SU-DHL-6 (cell line): ENCODE measurements around the gene MCTS1.

Experiments
- H2AFZ ChIP-seq: fragments of 200-600 bp; sonication (generic); 2 replicates; pipeline ENCODE4 v1.6.1; 2014; ENCODE audit warnings: low read depth, mild to moderate bottlenecking, moderate library complexity, mixed read lengths, antibody characterized with exemption, low read length; ENCODE audit not compliant: severe bottlenecking
- H3F3A ChIP-seq: fragments of 200-600 bp; shearing (Covaris generic); 2 replicates; pipeline ENCODE4 v1.6.0; 2016; ENCODE audit warnings: antibody characterized with exemption, mild to moderate bottlenecking; ENCODE audit not compliant: insufficient read depth
- H3K27ac ChIP-seq: fragments of 200-600 bp; sonication (generic); 2 replicates; pipeline ENCODE4 v1.5.1; 2016; ENCODE audit warnings: low read depth, mild to moderate bottlenecking, low read length, moderate library complexity, mixed read lengths
- H3K27me3 ChIP-seq: fragments of 200-600 bp; sonication (generic), shearing (Covaris generic); 2 replicates; pipeline ENCODE4 v1.6.0; 2014; ENCODE audit warnings: mild to moderate bottlenecking, low read length
- H3K36me3 ChIP-seq: fragments of 200-600 bp; sonication (generic); 2 replicates; pipeline ENCODE4 v1.6.1; 2014; ENCODE audit warnings: mild to moderate bottlenecking, low read length, mixed read lengths
- H3K4me2 ChIP-seq: fragments of 300-600, 200-600 bp; shearing (Covaris generic), sonication (generic); 2 replicates; pipeline ENCODE4 v1.6.0; 2014; ENCODE audit warnings: low read length, low read depth, mild to moderate bottlenecking; ENCODE audit not compliant: poor library complexity, severe bottlenecking
- H3K4me3 ChIP-seq: fragments of 200-600 bp; sonication (generic); 2 replicates; pipeline ENCODE4 v1.5.1; 2014; ENCODE audit warnings: antibody characterized with exemption, low read length, mild to moderate bottlenecking, mixed read lengths; ENCODE audit not compliant: insufficient read depth, poor library complexity, severe bottlenecking
- H3K79me2 ChIP-seq: fragments of 200-600 bp; sonication (generic); 2 replicates; pipeline ENCODE4 v1.6.1; 2014; ENCODE audit warnings: mild to moderate bottlenecking, low read length, moderate library complexity; ENCODE audit not compliant: insufficient read depth
- H3K9ac ChIP-seq: fragments of 200-600 bp; sonication (generic); 2 replicates; pipeline ENCODE4 v1.7.0; 2014; ENCODE audit warnings: mild to moderate bottlenecking, low read length
- H3K9me2 ChIP-seq: fragments of 200-600 bp; sonication (generic); replicated peaks from 2 replicates; pipeline ENCODE4 v1.6.1; 2014; ENCODE audit warnings: low read length; ENCODE audit not compliant: insufficient read depth
- H3K9me3 ChIP-seq: fragments of 200-600 bp; sonication (generic); 2 replicates; pipeline ENCODE4 v1.6.1; 2014; ENCODE audit warnings: low read length, mixed read lengths; ENCODE audit not compliant: insufficient read depth
- H4K20me1 ChIP-seq: fragments of 200-600 bp; sonication (generic); 2 replicates; pipeline ENCODE4 v1.6.1; 2014; ENCODE audit warnings: low read depth, mild to moderate bottlenecking, antibody characterized with exemption, low read length, moderate library complexity, mixed read lengths
- EZH2phosphoT487 ChIP-seq: fragments of 200-600 bp; sonication (generic), shearing (Covaris generic); conservative IDR thresholded peaks from 2 replicates; pipeline ENCODE4 v1.6.1; 2018; ENCODE audit warnings: mild to moderate bottlenecking, antibody characterized with exemption, low read length, moderate library complexity, mixed read lengths
- TF ChIP-seq, protein P1 (sequence below): fragments of 200-600 bp; sonication (generic); IDR thresholded peaks from one replicate; pipeline ENCODE4 v1.5.1; 2017; ENCODE audit warnings: antibody characterized with exemption, mild to moderate bottlenecking, low read length, moderate library complexity; ENCODE audit not compliant: insufficient read depth, poor library complexity, severe bottlenecking

The MCTS1 gene

DNA sequence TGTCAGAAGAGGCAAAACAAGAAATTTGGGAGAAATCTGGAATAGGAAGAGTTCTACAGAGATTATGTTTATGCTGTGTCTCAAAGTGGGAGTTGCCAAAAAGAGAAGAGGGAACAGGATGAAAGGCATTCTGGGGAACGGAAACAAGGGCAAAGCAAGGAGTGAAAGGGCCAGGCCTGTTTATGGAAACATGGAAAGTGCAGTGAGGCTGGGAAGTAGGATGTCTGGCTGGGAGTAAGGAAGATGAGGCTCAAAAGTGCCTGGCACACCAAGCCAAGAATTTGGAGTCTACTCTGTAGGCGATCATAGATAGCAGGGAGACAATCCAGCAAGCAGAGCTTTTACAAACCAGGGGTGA is 41.4 kb upstream of the MCTS1 start:
- no peak overlapping the region for H3K9ac ChIP-seq
- no peak for TF ChIP-seq EZH2phosphoT487
- TF ChIP-seq, protein P1, sequence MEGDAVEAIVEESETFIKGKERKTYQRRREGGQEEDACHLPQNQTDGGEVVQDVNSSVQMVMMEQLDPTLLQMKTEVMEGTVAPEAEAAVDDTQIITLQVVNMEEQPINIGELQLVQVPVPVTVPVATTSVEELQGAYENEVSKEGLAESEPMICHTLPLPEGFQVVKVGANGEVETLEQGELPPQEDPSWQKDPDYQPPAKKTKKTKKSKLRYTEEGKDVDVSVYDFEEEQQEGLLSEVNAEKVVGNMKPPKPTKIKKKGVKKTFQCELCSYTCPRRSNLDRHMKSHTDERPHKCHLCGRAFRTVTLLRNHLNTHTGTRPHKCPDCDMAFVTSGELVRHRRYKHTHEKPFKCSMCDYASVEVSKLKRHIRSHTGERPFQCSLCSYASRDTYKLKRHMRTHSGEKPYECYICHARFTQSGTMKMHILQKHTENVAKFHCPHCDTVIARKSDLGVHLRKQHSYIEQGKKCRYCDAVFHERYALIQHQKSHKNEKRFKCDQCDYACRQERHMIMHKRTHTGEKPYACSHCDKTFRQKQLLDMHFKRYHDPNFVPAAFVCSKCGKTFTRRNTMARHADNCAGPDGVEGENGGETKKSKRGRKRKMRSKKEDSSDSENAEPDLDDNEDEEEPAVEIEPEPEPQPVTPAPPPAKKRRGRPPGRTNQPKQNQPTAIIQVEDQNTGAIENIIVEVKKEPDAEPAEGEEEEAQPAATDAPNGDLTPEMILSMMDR, result no peak
- H2AFZ ChIP-seq, result no peak overlapping the region
- H3K27ac ChIP-seq, result peak overlapping the region; percentile 63; the same call in 1 of the 2 replicates
- H3F3A ChIP-seq, result peaks cover 11% of the 10 kb centered on the region
- H3K27me3 ChIP-seq, result no peaks in the 10 kb centered on the region
- H3K9me3 ChIP-seq, result no peaks in the 10 kb centered on the region
- H3K4me2 ChIP-seq, result peak overlapping the region; percentile 71
- H3K79me2 ChIP-seq, result peaks cover 26% of the 10 kb centered on the region
- H3K4me3 ChIP-seq, result no peak overlapping the region
- no peaks in the 10 kb centered on the region for H4K20me1 ChIP-seq
- no peaks in the 10 kb centered on the region for H3K36me3 ChIP-seq
- no peaks in the 10 kb centered on the region for H3K9me2 ChIP-seq

DNA sequence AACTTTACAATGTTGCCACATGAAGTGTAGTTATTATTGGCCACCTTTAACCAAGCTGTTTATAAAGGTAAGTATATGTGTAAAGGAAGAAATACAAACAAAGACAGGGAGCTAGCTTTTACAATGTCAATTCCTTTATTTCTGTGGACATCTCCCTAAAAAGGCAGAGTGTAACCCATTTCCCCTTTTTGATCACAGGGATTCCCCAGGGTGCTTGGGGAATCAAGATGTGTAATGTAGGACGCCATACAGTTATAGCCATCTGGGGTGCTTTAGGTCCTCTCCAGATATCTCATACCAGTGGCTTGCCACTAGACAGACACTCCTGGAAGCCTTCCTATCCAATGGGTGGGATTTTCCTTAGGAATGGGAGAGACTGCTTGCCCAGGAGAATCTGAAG is 39.0 kb upstream of the MCTS1 start:
- H3K9me2 ChIP-seq, result no peaks in the 10 kb centered on the region
- H3K79me2 ChIP-seq, result peaks cover 7% of the 10 kb centered on the region
- H3K4me3 ChIP-seq, result no peak overlapping the region
- peaks cover 11% of the 10 kb centered on the region for H3F3A ChIP-seq
- H3K9me3 ChIP-seq, result no peaks in the 10 kb centered on the region
- no peak for TF ChIP-seq EZH2phosphoT487
- TF ChIP-seq, protein P1, result no peak
- H3K4me2 ChIP-seq, result no peak overlapping the region
- H2AFZ ChIP-seq, result no peak overlapping the region
- no peaks in the 10 kb centered on the region for H3K36me3 ChIP-seq
- H3K27ac ChIP-seq, result no peak overlapping the region
- no peaks in the 10 kb centered on the region for H4K20me1 ChIP-seq
- H3K27me3 ChIP-seq, result no peaks in the 10 kb centered on the region
- no peak overlapping the region for H3K9ac ChIP-seq

DNA sequence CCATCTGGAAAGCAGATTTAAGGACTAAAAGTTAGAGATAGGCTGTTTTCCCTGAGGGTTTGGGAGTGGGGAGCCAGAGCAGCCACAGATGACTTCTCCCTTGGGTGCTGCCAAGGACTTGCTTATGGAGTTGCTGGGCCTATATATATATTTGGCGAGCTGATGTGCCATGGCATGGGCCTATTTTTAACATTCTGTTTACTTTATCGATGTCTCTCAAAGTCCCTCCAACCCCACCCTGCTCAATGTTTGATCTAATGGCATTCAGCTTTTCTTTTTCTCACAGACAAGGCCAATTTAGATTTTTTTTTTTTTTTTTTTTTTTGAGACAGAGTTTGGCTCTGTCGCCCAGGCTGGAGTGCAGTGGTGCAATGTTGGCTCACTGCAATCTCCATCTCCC is 37.1 kb upstream of the MCTS1 start:
- Histone ChIP-seq H3F3A (peaks cover 8% of the 10 kb centered on the region), H3K9me2 (no peaks in the 10 kb centered on the region), H3K27ac (no peak overlapping the region), H3K36me3 (no peaks in the 10 kb centered on the region), H3K27me3 (no peaks in the 10 kb centered on the region), H3K9ac (no peak overlapping the region), H3K4me3 (no peak overlapping the region), H2AFZ (no peak overlapping the region), H3K4me2 (no peak overlapping the region), H3K79me2 (no peaks in the 10 kb centered on the region), H4K20me1 (no peaks in the 10 kb centered on the region), H3K9me3 (no peaks in the 10 kb centered on the region)
- TF ChIP-seq EZH2phosphoT487, result no peak
- TF ChIP-seq, protein P1, result no peak
